HG03571 (cell line): ENCODE data around the gene TUSC2.

Source experiments
- ATAC-seq: cut with Tn5 transposase; IDR thresholded peaks from one replicate; pipeline ENCODE4 v1.9.1; 2021; ENCODE audit not compliant: unreplicated experiment

The TUSC2 gene

DNA sequence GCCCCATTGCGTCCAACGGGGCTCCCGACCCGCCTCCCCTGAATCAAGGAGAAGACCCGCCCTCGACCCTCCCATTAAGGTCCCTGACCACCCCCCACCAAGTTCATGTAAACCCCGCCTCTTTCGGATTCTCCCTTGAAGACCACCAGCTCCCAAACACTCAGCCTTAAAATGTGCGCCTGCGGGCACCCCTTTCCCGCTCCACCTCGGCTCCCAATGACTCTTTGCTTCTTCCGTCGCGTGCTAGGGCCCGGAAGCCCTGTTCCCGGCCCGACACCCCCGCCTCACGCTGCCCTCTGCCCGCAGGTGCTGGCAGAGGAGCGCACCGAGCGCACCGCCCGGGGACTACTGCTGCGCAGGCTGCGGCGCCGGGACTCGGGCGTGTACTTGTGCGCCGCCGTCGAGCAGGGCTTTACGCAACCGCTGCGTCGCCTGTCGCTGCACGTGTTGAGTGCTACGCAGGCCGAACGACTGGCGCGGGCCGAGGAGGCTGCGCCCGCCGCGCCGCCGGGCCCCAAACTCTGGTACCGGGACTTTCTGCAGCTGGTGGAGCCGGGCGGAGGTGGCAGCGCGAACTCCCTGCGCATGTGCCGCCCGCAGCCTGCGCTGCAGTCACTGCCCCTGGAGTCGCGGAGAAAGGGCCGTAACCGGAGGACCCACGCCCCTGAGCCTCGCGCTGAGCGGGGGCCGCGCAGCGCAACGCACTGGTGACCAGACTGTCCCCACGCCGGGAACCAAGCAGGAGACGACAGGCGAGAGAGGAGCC lies 51.8 kb downstream of the TUSC2 start:
- ATAC-seq, result no peak

DNA sequence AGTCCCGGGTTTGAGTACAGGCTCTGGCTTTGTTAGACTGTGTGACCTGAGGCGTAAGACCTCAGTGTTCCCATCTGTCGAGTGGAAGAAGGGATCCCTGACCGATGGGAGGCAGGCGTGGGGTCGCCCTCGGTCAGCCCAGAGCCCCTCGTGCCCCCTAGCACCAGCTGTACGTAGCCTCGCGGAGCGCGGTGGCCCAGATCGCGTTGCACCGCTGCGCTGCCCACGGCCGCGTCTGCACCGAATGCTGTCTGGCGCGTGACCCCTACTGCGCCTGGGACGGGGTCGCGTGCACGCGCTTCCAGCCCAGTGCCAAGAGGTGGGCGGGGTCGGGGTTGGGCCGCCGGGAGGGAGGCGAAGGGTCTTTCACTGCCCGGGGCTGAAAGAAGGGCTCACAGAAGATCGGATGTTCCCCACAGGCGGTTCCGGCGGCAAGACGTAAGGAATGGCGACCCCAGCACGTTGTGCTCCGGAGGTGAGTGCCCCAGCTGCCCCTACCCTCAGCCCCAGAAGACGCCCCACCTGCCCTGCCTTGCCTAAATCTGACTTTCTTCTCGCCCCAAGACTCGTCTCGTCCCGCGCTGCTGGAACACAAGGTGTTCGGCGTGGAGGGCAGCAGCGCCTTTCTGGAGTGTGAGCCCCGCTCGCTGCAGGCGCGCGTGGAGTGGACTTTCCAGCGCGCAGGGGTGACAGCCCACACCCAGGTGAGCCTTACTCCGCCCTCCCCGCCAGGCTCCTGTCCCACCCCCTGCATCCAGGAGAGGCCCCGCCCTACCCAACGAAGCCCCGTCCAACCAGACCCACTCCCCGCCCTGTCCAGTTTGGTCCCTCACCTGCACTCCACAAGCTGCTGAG lies 52.7 kb downstream of the TUSC2 start:
- ATAC-seq, result no peak
